HG03432 (cell line): ENCODE measurements around the gene MYCT1.
A peak's percentile ranks its signal among the peaks of the same experiment; 100 is the strongest.
"Not testable (repeated sequence)": the region's sequence is repeated elsewhere in the genome, so short reads cannot be mapped to it uniquely, and the experiment has no call there.

Experiments
- ATAC-seq: cut with Tn5 transposase; IDR thresholded peaks from one replicate; pipeline ENCODE4 v1.9.1; 2021; ENCODE audit warnings: mild to moderate bottlenecking, moderate library complexity; ENCODE audit not compliant: unreplicated experiment

Gene MYCT1

GRCh38 chr6:152697634-152698033 lies at the start of gene MYCT1:
MYCT1 (plus strand) TSS chr6:152697897; CDS start chr6:152697903, 6 bp downstream.
- no peak for ATAC-seq

- no peak for ATAC-seq
Observed at GRCh38 chr6:152648105-152648504, 49.6 kb upstream of the MYCT1 start.

- no peak for ATAC-seq
Observed at GRCh38 chr6:152651986-152652385, 45.7 kb upstream of the MYCT1 start.

GRCh38 chr6:152661776-152662175 lies 35.9 kb upstream of the MYCT1 start:
- no peak for ATAC-seq

- ATAC-seq: no peak
Observed at GRCh38 chr6:152669895-152670294, 27.8 kb upstream of the MYCT1 start.

- ATAC-seq: no peak
Observed at GRCh38 chr6:152671171-152671570, 26.5 kb upstream of the MYCT1 start.

GRCh38 chr6:152673236-152673635 lies 24.5 kb upstream of the MYCT1 start:
- ATAC-seq: no peak

- ATAC-seq: no peak
Observed at GRCh38 chr6:152680151-152680550, 17.5 kb upstream of the MYCT1 start.

- no peak for ATAC-seq
Observed at GRCh38 chr6:152680879-152681517, 16.7 kb upstream of the MYCT1 start.

- no peak for ATAC-seq
Observed at GRCh38 chr6:152682141-152682540, 15.6 kb upstream of the MYCT1 start.

- ATAC-seq: not testable (repeated sequence)
Observed at GRCh38 chr6:152682935-152683334, 14.8 kb upstream of the MYCT1 start.

GRCh38 chr6:152685819-152686218 lies 11.9 kb upstream of the MYCT1 start:
- no peak for ATAC-seq

- ATAC-seq: no peak
Observed at GRCh38 chr6:152695372-152696045, 2.2 kb upstream of the MYCT1 start.

- ATAC-seq: no peak
Observed at GRCh38 chr6:152696522-152696921, 1.2 kb upstream of the MYCT1 start.

- no peak for ATAC-seq
Observed at GRCh38 chr6:152698692-152699091, 995 bp downstream of the MYCT1 start.

- ATAC-seq: no peak
Observed at GRCh38 chr6:152700427-152700826, 2.7 kb downstream of the MYCT1 start.

- no peak for ATAC-seq
Observed at GRCh38 chr6:152701081-152701862, 3.6 kb downstream of the MYCT1 start.

GRCh38 chr6:152701863-152702401 lies 4.2 kb downstream of the MYCT1 start:
- ATAC-seq: no peak

GRCh38 chr6:152703750-152704149 lies 6.1 kb downstream of the MYCT1 start:
- ATAC-seq: not testable (repeated sequence)

GRCh38 chr6:152705327-152705726 lies 7.6 kb downstream of the MYCT1 start:
- no peak for ATAC-seq

- no peak for ATAC-seq
Observed at GRCh38 chr6:152716322-152716721, 18.6 kb downstream of the MYCT1 start.

GRCh38 chr6:152720974-152721373 lies 23.3 kb downstream of the MYCT1 start:
- ATAC-seq: peak; percentile 43
